Osteocyte (in vitro differentiated cells): Measurements from ENCODE around the gene CAMK2G. TPM values are rescaled to one million over a fixed set of nuclear protein-coding genes. Genes with fewer than 3 reads are reported as not detected.

Source experiments
- DNase-seq: peaks from one replicate; pipeline ENCODE4 v3.0.0; 2021; ENCODE audit warnings: mixed read lengths; ENCODE audit not compliant: unreplicated experiment; ENCODE audit errors: extremely low spot score
- H3K27ac Mint-ChIP-seq: one replicate; pipeline ENCODE4 v1.8.0; 2021; ENCODE audit warnings: mild to moderate bottlenecking, mixed read lengths; ENCODE audit not compliant: unreplicated experiment
- H3K27me3 Mint-ChIP-seq: one replicate; pipeline ENCODE4 v1.8.0; 2021; ENCODE audit warnings: mixed read lengths; ENCODE audit not compliant: unreplicated experiment
- H3K36me3 Mint-ChIP-seq: one replicate; pipeline ENCODE4 v1.8.0; 2021; ENCODE audit warnings: mixed read lengths; ENCODE audit not compliant: unreplicated experiment
- H3K4me1 Mint-ChIP-seq: one replicate; pipeline ENCODE4 v1.8.0; 2021; ENCODE audit warnings: mixed read lengths; ENCODE audit not compliant: unreplicated experiment
- H3K4me3 Mint-ChIP-seq: one replicate; pipeline ENCODE4 v1.8.0; 2021; ENCODE audit warnings: mild to moderate bottlenecking, moderate library complexity, mixed read lengths; ENCODE audit not compliant: unreplicated experiment
- H3K9me3 Mint-ChIP-seq: one replicate; pipeline ENCODE4 v1.8.0; 2021; ENCODE audit warnings: mixed read lengths; ENCODE audit not compliant: unreplicated experiment
- total RNA-seq: library from RNA; stranded (reverse); gene quantifications from 2 replicates; pipeline ENCODE4 v1.2.1, GENCODE V29; 2021
- TF ChIP-seq, protein P1 (sequence below): fragments of 200-600 bp; sonication (generic); IDR thresholded peaks from 2 replicates; pipeline ENCODE4 v1.5.0; 2021; ENCODE audit warnings: antibody characterized with exemption, mild to moderate bottlenecking, moderate library complexity

The CAMK2G gene
- total RNA-seq, 1 donor from 2014 or later = 37.6 TPM

GRCh38 chr10:73814896-73815718, 59.2 kb downstream of the CAMK2G start:
- no peak overlapping the region for H3K4me3 Mint-ChIP-seq
- no peaks in the 10 kb centered on the region for H3K27me3 Mint-ChIP-seq
- TF ChIP-seq, protein P1, sequence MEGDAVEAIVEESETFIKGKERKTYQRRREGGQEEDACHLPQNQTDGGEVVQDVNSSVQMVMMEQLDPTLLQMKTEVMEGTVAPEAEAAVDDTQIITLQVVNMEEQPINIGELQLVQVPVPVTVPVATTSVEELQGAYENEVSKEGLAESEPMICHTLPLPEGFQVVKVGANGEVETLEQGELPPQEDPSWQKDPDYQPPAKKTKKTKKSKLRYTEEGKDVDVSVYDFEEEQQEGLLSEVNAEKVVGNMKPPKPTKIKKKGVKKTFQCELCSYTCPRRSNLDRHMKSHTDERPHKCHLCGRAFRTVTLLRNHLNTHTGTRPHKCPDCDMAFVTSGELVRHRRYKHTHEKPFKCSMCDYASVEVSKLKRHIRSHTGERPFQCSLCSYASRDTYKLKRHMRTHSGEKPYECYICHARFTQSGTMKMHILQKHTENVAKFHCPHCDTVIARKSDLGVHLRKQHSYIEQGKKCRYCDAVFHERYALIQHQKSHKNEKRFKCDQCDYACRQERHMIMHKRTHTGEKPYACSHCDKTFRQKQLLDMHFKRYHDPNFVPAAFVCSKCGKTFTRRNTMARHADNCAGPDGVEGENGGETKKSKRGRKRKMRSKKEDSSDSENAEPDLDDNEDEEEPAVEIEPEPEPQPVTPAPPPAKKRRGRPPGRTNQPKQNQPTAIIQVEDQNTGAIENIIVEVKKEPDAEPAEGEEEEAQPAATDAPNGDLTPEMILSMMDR = peak; percentile 34
- no peak for DNase-seq
- H3K9me3 Mint-ChIP-seq = no peaks in the 10 kb centered on the region
- H3K4me1 Mint-ChIP-seq = peaks cover 16% of the 10 kb centered on the region
- peaks cover 11% of the 10 kb centered on the region for H3K36me3 Mint-ChIP-seq
- no peak overlapping the region for H3K27ac Mint-ChIP-seq

DNA sequence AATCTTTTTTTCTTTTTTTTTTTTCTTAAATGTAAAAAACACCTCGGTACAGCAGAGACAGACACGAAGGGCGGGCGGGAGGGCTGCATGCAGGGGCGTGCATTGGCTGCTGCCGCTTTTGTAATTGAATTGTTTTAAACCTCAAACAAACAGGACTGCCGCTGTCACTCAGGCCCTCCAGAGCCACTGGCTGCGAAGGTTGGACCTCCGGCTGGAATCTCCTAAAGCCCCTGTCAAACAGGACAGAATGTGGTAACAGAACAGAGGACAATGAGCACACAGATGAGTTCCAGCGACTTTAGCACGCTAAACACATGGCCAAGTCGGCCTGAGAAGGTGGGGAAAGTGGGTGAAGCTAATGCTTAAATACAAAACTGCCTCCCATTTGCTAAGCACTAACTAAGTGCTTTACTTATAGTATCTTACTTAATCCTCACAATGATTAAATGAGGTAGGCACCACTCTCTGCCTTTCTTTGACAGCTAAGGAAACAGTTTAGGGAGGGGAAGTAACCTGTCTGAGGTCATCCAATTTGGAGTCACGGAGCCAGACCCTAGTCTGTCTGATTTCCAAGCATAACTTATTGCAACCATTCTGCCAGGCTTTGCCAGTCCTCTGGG, 60.0 kb downstream of the CAMK2G start:
- H3K27me3 Mint-ChIP-seq = no peaks in the 10 kb centered on the region
- H3K4me1 Mint-ChIP-seq = peaks cover 16% of the 10 kb centered on the region
- peaks cover 8% of the 10 kb centered on the region for H3K36me3 Mint-ChIP-seq
- no peak for DNase-seq
- no peaks in the 10 kb centered on the region for H3K9me3 Mint-ChIP-seq
- H3K4me3 Mint-ChIP-seq = no peak overlapping the region
- no peak overlapping the region for H3K27ac Mint-ChIP-seq
- TF ChIP-seq, protein P1 = no peak

DNA sequence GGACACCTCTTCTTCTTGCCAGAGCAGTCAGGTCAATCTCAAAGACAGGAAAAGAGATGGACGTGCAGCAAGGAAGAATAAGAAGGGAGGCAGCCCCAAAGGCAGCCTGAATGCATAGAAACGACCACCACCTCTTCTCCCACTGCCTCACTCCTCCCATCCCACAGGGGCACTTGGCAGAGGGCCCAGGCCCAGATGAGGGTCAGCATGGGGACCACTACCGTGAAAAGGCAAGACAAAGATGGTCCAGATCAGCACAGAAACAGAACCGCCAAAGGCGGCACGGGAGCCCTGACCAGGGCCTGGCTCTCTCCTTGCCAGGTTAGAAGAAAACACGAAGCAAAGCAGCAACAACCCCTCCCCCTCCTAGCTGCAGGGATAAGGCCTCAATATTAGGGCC, 61.0 kb downstream of the CAMK2G start:
- Mint-ChIP-seq H3K9me3 (no peaks in the 10 kb centered on the region), H3K27ac (no peak overlapping the region), H3K27me3 (no peaks in the 10 kb centered on the region), H3K4me1 (peaks cover 19% of the 10 kb centered on the region), H3K4me3 (no peak overlapping the region), H3K36me3 (peaks cover 14% of the 10 kb centered on the region)
- DNase-seq = no peak
- TF ChIP-seq, protein P1 = no peak

GRCh38 chr10:73812657-73813056, 61.7 kb downstream of the CAMK2G start:
- Mint-ChIP-seq H3K9me3 (no peaks in the 10 kb centered on the region), H3K27me3 (no peaks in the 10 kb centered on the region), H3K27ac (peak overlapping the region; percentile 58), H3K4me1 (peaks cover 19% of the 10 kb centered on the region), H3K36me3 (peaks cover 14% of the 10 kb centered on the region), H3K4me3 (peak overlapping the region; percentile 64)
- TF ChIP-seq, protein P1 = no peak
- no peak for DNase-seq

DNA sequence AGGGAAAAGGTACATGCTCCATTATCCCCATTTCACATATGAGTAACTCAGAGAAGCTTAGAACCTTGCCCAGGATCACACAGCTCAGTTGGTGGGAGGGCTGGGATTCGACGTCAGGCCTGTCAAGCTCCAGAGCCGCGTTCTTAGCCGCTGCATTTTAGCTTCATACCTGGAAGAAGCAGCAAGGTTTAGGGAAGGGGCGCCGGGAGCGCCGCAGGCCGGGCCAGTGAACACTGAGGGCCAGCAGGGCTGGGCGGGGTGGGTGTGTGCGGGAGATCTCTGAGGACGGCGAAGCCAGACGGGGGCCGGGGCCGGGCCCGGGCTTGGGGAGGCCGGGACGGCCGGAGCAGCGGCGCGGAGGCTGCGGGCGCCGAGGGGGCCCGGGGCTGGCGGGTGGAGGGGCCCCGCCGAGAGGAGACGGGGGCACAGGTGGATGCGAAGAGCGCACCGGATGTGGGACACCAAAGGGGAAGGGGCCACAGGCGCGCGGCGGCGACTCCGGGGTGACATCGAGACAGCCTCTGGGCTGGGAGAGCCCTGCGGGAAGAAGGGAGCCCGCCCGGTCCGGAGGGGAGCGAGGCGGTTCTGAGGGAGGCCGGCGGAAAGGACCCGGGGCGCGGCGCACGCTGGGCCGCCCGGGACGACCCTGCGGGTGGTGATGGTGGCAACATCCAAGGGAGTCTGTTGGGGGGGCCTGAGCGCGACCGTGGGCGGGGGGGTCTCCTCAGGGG, 63.5 kb downstream of the CAMK2G start:
- Mint-ChIP-seq H3K27ac (peak overlapping the region; percentile 74), H3K27me3 (no peaks in the 10 kb centered on the region), H3K36me3 (peaks cover 22% of the 10 kb centered on the region), H3K4me1 (peaks cover 19% of the 10 kb centered on the region), H3K9me3 (no peaks in the 10 kb centered on the region), H3K4me3 (peak overlapping the region; percentile 81)
- no peak for DNase-seq
- TF ChIP-seq, protein P1 = no peak
